ENCODE data around the gene TSPAN8.
"Not testable (repeated sequence)": the region's sequence is repeated elsewhere in the genome, so short reads cannot be mapped to it uniquely, and the experiment has no call there.

Gene TSPAN8

DNA sequence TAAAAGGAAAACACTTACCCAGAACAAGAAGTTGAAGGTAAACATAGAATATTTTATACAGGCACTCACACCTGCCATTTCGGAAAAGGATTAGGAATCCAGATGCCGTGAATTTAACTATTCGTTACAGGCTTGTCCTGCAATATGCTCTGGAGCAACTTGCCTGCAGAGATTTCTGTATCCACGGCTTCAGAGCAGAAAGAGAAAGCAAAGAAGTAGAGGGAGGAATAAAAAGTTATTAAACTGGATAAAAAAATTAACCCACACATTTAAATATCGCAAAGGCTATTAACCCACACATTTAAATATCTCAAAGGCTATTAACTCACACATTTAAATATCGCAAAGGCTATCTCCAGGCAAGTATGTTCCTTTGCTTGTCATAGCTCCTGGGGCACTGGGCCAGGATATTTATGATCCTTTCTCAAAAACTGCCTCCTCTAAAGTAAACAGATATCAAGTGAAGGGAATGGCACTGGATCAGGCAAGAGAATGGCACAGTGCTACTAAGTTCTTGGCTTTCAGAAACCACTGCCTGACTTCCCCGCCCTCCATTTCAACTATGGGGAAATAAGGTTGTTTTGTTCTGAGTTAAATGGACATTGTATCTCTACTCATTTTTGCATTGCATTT, at the start of gene TSPAN8:
TSS of gene TSPAN8 (minus strand) at position 399 of the 633 bp plus-strand sequence. CDS start at position 78, 321 bp downstream.
- DNase-seq (ENCODE audit: low read depth) = no peak

DNA sequence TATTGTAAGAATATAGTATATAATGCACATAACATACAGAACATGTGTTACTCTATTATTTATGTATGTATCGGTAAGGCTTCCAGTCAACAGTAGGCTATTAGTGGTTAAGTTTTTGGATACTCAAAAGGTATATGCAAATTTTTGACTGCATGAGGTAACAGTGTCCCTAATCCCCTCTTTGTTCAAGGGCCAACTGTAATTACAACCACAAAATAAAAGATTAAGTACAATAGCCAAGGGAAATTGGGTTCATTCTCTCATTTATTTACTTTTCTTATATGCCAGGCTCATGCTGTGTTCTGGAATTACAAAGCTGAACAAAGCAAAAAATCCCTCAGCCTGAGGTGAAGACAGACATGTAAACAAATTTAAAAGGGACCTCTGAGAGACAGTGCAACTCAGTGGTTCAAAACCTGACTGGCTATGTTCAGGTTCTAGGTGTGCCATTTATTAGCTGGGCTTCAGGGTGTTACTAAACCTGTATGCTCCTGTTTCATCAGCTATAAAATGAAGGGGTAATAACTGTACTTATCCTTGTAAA, 43.4 kb upstream of the TSPAN8 start:
- no peak for DNase-seq (ENCODE audit: low read depth)

DNA sequence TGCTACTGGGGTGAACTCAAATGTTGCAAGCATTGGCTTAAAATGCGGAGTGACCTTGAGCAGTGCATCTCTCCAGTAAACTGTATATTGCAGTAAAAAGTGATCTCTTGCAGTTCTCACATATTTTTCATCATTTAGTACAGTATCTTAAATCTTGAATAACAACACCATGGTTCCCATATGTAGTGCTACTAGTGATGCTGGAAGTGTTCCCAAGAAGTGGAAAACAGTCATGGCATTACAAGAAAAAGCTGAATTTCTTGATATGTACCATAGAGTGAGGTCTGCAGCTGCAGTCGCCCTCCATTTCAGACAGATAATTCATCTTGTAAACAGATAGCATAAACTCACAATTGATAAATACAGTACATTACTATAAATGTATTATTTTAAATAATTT, 42.9 kb upstream of the TSPAN8 start:
- no peak for DNase-seq (ENCODE audit: low read depth)

DNA sequence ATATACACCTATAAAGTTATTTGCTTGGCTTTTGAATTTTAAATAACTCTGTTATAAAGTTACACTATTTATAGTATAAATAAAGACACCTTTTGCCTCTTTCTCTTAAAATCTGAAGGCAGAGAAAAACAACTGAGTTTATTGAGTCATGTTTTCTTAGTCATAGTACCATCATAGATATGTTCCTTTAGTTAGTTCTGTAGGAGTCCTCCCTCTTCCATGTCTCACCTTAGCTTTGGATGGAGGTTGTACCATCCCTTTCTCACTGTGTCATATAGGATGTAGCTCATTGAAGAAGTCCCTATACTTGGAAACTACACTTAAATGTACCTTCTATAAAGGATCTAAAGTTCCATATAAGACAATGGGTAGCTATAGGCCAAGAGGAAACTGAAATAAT, 39.7 kb upstream of the TSPAN8 start:
- DNase-seq (ENCODE audit: low read depth) = no peak

DNA sequence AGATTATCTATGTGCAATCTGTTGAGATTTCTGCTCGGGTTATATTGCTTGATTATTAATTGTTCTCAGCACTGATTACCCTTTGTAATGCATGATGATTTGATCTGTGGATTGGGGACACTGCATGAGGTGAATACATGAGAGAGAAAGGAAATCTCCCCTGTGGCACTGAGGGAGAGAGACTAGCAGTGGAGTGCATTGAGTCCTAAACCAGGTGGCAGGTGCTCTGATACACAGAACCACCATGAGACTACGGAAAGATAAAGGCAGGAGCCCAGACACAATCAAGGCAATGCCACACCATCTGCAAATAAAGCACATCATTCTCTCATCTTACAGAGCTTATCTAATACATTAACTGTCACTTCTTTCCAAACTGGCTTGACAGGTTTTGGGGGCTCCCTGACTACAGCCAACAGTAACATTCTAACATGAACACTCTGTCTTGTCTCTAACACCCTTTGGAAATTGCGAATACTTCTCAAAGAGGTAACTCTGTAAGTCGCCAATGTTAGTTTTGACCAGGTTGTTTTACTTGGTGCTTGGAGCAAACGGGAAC, 37.6 kb upstream of the TSPAN8 start:
- no peak for DNase-seq (ENCODE audit: low read depth)

DNA sequence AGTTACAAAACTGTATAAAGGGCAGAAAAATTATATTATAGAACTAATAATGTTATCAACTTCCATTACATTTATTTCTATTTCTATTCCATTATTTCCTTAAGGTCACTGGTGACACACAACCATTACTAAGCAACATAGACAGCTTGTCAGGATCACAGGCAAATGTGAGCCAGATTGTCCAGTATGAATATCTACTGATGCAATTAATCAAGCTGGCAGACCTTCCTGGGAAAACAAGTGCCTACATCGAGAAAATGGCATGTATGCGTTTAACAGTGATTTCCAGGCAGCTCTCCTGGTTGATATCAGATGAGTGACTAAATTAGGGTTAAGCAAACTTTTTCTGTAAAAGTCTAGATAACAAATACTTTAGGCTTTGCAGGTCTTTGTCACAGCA, 36.9 kb upstream of the TSPAN8 start:
- no peak for DNase-seq (ENCODE audit: low read depth)

DNA sequence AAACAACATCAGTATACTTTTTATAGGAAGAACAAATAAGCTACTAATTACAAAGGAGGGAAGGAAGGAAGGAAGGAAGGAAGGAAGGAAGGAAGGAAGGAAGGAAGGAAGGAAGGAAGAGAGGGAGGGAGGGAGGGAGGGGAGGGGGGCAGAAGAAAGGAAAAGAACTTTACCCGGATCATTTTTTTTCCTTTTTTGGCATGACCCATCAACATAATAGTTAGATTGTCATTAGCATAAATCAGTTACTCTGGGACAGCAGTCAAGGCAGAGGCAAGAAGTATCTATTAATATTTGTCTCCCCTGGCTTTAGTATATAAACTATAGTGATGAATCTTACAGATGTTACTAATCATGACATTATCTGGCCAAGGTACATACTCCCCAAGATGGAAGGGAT, 35.2 kb upstream of the TSPAN8 start:
- DNase-seq (ENCODE audit: low read depth) = no peak

DNA sequence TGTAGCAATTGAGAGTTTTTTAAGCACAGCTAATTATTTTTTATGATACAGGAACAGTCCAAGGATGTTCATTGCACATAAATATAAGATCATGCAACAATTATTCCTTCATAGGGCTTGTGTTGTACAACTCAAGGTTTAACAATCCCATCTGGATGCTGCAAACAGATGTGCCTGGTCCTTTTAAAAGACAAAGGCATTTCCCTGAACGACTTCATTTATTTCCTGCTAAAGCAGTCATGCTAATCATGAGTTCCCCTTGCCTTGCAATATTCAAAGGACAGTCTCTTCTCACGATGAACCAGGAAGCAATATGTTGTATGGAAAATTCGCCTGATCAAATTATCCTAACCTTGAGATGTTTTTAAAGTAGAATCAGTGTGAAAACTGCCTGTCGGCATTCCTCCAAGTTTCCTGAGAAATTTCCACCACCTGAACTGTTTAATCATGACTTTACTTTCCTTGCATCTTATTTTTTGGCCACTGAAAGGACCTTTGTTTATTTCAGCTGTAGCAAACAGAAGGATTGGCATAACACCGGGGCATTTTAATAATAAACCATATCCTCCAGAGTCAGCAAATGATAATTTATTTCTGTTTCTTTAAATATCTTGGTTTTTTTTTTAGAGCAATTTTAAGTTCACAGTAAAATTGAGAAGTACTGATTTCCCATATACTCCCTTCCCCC, 33.9 kb upstream of the TSPAN8 start:
- no peak for DNase-seq (ENCODE audit: low read depth)

DNA sequence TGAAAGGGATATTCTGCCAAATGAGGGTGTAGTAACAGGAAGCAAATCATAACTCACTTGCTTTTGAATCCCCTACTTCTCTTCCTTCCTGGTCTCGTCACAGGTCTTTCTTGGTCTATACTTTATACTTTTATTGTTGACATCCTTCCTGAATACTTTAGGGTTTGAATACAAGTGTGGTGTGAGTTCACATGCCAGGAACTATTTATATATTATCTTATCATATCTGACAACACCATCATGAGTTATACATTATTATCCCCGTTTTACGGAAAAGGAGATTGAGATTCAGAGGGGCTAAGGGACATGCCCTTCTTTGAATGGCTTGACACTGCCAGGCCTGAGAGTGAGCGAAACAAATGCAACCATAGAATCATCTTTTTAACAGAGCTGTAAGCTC, 33.0 kb upstream of the TSPAN8 start:
- DNase-seq (ENCODE audit: low read depth) = no peak

DNA sequence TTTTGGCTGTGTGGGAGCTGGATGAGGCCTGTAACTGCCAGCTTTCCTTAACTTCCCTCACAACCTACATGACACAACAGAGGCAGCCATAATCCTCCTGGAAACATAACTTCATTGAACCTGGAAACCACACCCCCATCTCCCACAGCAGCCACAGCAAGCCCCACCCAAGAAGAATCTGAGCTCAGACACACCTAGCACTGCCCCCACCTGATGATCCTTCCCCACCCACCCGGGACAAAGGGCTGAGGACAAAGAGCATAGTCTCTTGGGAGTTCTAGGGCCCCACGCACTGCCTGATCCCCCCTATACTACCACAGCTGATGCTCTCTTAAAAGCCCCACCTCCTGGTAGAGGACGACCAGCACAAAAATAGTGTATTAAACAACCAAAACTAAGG, 29.6 kb upstream of the TSPAN8 start:
- DNase-seq (ENCODE audit: low read depth) = no peak

DNA sequence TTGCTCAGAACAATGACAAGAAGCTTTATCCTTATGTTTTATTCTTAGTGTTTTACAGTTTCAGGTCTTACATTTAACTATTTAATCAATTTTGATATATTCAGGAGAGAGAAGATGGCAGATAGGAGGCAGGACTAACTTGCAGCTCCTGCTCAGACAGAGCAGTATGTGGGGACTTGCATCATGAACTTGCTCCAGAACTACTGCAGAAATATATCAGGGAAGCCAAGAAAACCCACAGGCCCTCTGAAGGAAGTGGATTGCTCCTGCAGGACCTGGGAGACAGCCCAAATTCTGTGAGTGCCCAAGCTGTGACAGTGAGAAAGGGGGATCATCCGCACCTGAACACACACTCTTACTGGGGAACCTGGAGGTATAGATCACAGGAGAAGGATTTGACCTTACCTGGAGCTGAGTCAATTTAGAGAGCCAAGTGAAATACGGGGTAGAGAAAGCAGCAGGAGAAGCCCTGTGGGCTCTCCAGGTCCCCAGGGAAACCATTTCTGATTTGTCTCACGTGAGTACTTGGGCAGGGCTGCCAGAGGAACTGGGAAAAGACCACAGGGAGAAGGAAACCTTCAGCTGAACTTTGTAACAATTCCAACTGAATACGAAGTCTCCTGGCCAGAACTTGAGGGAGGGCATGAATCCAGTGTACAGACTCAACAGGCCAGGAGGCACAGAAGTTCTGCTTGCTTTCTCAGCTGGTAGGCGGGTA, 28.9 kb upstream of the TSPAN8 start:
- no peak for DNase-seq (ENCODE audit: low read depth)

DNA sequence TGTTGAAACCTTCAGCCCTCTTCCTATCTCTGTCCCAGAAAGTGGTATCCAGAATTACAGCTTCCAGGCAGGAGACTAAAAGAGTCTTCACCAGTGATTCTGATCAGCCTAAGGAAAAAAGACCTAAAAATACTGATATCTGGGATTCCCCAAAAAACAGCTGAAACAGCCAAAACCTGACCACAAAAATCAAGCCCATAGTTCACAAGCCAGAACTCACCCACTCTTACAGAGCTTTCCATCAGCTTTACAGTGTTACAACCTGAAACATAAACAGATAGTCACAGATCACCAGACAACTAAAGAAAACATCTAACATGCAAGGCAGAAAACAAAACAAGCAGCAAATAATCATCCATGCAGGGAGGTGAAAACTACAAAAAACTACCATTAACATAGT, 26.0 kb upstream of the TSPAN8 start:
- no peak for DNase-seq (ENCODE audit: low read depth)

DNA sequence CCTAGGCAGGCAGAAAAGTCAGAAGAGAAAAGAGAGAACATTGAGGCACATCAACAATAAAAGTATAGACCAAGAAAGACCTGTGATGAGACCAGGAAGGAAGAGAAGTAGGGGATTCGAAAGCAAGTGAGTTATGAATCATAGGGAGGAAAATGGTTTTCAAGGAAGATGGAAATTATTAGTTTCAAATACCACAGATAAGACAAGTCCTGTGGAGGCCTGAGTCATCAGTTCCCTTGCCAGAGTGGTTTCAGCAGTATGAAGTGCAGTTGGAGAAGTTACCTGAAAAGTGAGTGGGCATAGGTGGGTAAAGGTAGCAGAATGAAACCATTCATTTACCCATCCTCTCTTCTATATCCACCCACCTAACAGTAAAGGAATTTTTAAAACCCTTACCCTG, 25.2 kb upstream of the TSPAN8 start:
- no peak for DNase-seq (ENCODE audit: low read depth)

DNA sequence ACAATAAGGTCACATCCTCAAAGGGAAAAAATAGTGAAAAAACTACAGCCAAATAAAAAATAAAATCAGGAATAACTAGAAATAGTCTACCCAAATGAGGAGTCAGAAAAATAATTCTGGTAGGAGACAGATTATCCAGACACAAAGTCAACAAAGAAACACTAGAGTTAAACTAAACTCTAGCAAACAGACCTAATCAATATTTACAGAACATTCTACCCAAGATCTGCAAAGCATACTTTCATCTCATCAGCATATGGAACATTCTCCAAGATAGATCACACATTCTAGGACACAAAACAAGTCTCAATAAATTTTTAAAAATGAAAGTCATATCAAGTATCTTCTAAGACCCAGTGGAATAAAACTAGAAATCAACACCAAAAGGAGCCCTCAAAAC, 20.4 kb upstream of the TSPAN8 start:
- no peak for DNase-seq (ENCODE audit: low read depth)

DNA sequence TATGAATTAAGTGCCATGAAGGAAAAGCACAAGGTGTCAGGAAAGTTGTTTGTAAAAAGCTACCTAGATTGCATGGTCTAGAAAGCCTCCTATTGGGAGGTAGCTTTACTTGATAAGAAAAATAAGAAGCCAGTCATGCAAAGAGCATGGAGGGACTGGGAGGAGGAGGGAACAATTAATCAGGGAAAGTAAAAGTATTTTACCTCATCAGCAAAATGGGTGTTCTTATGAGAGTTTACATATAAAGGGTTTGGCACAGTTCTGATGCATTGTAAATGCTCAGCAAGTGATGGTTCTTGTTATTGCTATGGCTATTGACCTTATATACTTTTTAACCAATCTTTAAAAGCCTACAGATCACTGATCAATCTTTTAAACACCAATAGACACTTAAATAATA, 17.0 kb upstream of the TSPAN8 start:
- no peak for DNase-seq (ENCODE audit: low read depth)

DNA sequence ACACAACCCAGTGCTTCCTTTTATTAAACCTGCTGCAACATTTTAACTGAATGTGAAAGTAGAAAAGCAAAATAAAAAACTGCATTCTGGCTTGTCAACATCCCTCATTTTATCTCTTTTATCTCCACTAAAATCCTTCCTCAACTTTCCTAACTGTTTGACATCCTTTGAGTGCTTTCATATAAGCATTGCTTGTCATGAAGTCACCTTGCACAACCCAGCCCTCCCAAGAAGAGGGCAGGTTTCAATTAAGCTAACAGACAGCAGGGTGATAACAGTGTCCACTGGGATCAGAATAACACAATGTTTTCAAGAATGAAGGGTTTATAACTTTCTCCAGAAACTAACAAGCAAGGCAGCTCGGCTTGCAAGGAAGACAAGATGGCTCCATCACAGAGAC, 16.3 kb upstream of the TSPAN8 start:
- DNase-seq (ENCODE audit: low read depth) = no peak

DNA sequence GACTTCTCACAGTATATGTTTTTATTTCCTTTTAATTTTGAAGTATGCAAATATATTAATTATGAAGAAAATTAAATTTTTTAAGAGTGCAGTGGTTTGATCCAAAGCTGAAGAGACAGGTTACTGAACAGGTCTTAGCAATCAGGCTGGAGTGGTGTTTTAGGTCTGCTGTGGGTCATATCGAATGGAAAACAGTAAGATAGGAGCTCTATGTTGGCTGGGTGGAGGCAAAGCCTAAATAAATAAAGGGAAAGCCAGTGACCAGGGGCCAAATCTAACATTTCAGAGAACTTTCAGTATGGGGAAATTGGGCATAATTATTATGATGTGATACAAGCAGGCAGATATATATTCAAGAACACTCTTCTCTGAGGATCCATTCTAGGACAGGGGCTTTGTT, 12.7 kb upstream of the TSPAN8 start:
- no peak for DNase-seq (ENCODE audit: low read depth)

DNA sequence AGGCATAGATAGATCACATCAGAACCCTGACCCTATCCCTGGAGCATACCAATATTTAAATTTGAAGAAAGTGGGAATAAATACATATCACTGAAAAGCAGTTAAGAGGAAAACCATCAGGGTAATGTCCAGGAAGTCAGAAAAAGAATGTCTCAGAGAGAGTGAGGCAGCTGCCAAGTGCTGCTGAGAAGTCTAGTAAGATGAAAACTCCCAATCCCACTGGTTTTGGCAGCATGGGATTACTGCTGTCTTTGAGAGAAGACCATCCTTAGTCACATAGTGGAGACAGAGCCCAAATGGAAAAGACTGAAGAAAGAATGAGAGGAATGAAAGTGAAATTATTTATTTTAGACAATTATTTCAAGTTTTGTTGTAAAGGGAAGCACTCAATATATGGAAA, 11.5 kb upstream of the TSPAN8 start:
- DNase-seq (ENCODE audit: low read depth) = no peak

DNA sequence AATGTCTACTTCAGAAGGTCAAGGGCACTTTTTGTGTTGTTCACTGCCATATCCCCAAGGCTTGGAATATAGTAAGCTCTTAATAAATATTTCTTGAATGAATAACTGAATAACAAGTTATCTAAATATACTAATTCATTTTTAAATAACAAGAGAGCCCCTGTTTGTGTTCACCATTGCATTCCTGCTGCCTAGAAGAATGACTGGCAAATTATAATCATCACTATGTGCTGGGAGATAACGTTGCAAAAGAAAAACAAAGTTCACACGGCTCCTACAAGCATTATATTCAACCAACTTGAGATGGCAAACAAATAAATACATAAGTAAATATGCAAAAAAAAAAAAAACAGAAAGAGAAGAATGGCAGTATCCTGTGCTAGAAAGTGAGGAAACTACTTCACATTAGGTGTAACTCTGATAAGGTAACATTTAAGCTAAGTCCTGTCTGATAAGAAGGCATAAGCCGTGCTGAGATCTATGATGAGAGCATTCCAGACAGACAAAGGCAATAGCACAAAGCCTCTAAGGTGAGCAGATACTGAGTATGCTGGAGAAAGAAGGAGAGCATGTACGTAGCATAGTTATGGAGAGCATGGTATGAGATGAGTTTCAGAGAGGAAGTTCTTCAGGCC, 9.2 kb upstream of the TSPAN8 start:
- DNase-seq (ENCODE audit: low read depth) = no peak

DNA sequence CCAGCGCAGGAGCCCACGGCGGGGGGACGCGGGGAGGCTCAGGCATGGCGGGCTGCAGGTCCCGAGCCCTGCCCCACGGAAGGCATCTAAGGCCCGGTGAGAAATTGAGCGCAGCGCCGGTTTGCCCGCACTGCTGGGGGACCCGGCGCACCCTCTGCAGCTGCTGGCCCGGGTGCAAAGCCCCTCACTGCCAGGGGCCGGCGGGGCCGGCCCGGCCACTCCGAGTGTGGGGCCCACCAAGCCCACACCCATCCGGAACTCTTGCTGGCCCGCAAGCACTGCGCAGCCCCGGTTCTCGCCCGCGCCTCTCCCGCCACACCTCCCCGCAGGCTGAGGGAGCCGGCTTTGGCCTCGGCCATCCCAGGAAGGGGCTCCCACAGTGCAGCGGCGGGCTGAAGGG, 8.5 kb upstream of the TSPAN8 start:
- DNase-seq (ENCODE audit: low read depth) = no peak

DNA sequence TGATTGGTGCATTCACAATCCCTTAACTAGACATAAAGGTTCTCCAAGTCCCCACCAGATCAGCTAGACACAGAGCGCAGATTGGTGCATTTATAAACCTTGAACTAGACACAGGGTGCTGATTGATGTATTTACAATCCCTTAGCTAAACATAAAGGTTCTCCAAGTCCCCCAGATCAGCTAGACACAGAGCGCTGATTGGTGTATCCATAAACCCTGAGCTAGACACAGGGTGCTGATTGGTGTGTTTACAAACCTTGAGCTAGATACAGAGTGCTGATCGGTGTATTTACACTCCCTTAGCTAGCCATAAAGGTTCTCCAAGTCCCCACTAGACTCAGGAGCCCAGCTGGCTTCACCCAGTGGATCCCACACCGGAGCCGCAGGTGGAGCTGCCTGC, 8.0 kb upstream of the TSPAN8 start:
- DNase-seq (ENCODE audit: low read depth) = not testable (repeated sequence)

DNA sequence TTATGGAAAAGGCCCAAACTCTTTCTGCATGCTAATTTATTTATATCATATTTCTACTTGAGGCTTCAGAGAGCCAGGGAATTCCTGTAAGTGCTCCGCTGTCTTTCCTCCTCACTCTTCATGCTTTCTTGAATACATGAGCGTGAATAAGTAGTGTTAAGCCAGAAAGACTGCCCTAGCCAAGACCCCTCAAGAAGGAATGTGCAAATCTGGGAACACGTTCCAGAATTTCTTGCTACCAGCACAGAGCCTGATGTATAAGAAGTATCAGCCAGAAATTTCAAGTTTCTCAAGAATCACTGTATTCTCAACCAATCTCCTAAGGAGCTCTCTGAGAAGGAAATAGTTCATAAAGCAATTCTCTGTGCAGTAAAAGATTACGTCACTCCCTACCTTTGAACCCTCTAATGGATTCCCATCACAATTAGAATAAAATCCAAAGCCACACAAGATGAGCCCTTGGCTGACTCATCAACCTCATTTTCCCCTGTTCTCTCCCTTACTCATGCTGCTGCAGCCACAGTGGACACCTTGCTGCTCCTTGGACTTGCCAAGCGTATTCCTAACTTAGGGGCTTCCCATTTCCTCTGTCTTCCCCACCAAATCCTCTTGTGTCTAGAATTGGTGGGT, 6.9 kb upstream of the TSPAN8 start:
- DNase-seq (ENCODE audit: low read depth) = no peak

Data from stimulated activated CD8-positive, alpha-beta memory T cell treated with anti-CD3 and anti-CD28 coated beads, Interleukin-15, amount 100 ng/mL, for 1 hour (primary cell).